HG03139 (cell line): ENCODE results near the gene MLKL.
"Not testable (repeated sequence)": the region's sequence is repeated elsewhere in the genome, so short reads cannot be mapped to it uniquely, and the experiment has no call there.

Source experiments
- ATAC-seq: cut with Tn5 transposase; IDR thresholded peaks from one replicate; pipeline ENCODE4 v1.9.1; 2021; ENCODE audit not compliant: unreplicated experiment

The MLKL gene

GRCh38 chr16:74700116-74700437 is 585 bp downstream of the MLKL start:
- no peak for ATAC-seq

GRCh38 chr16:74699666-74700065 is 996 bp downstream of the MLKL start:
- no peak for ATAC-seq

GRCh38 chr16:74698222-74698621 is 2.4 kb downstream of the MLKL start:
- no peak for ATAC-seq

- peak; percentile 93 for ATAC-seq
Observed at GRCh38 chr16:74695450-74696422, 4.9 kb downstream of the MLKL start.

GRCh38 chr16:74691093-74691855 is 9.4 kb downstream of the MLKL start:
- no peak for ATAC-seq

- ATAC-seq, result no peak
Observed at GRCh38 chr16:74682556-74682955, 18.1 kb downstream of the MLKL start.

GRCh38 chr16:74680681-74681080 is 20.0 kb downstream of the MLKL start:
- ATAC-seq, result no peak

- ATAC-seq, result no peak
Observed at GRCh38 chr16:74679983-74680382, 20.7 kb downstream of the MLKL start.

GRCh38 chr16:74677868-74678267 is 22.8 kb downstream of the MLKL start:
- no peak for ATAC-seq

- no peak for ATAC-seq
Observed at GRCh38 chr16:74673876-74674275, 26.8 kb downstream of the MLKL start.

- ATAC-seq, result not testable (repeated sequence)
Observed at GRCh38 chr16:74668877-74669276, 31.8 kb downstream of the MLKL start.

GRCh38 chr16:74667255-74667700 is 33.4 kb downstream of the MLKL start:
- ATAC-seq, result no peak

GRCh38 chr16:74666425-74667254 is 34.0 kb downstream of the MLKL start, which contains the start of gene RFWD3:
Gene RFWD3, minus strand, starts transcription at chr16:74666877. Its CDS starts 5,428 bp downstream, at chr16:74661449.
- ATAC-seq, result peak; percentile 100

GRCh38 chr16:74666010-74666421 is 34.6 kb downstream of the MLKL start:
- no peak for ATAC-seq

- no peak for ATAC-seq
Observed at GRCh38 chr16:74661064-74661463, 39.6 kb downstream of the MLKL start.

GRCh38 chr16:74660383-74660782 is 40.3 kb downstream of the MLKL start:
- no peak for ATAC-seq

- no peak for ATAC-seq
Observed at GRCh38 chr16:74659041-74659440, 41.6 kb downstream of the MLKL start.

- ATAC-seq, result no peak
Observed at GRCh38 chr16:74657870-74658642, 42.6 kb downstream of the MLKL start.

- no peak for ATAC-seq
Observed at GRCh38 chr16:74654536-74655050, 46.1 kb downstream of the MLKL start.

GRCh38 chr16:74652883-74653282 is 47.8 kb downstream of the MLKL start:
- ATAC-seq, result not testable (repeated sequence)
